Upper lobe of left lung (tissue), 6 donors: ENCODE data around the gene SP8. TPM values are rescaled to one million over a fixed set of nuclear protein-coding genes. Genes with fewer than 3 reads are reported as not detected.

ENCODE experiments used
- ATAC-seq, 2 donors: fragments of 200-7000 bp; cut with Tn5 transposase; one replicate each; pipeline ENCODE4 v1.9.1; 2022; ENCODE audit warnings: mild to moderate bottlenecking in 2 of 2, moderate library complexity in 2 of 2; ENCODE audit not compliant: low FRiP score in 2 of 2
- DNase-seq, 2 donors: peaks; one replicate each; pipeline ENCODE4 v3.0.0-alpha.2; 2019 to 2020
- H3K27ac ChIP-seq, 4 donors: fragments of 200-600 bp; sonication (generic); one replicate each; pipeline ENCODE4 v1.5.1; 2016 to 2019
- H3K27me3 ChIP-seq, 4 donors: fragments of 200-600 bp; sonication (generic); one replicate each; pipeline ENCODE4 v1.5.1; 2017 to 2019
- H3K36me3 ChIP-seq, 4 donors: fragments of 200-600 bp; sonication (generic); one replicate each; pipeline ENCODE4 v1.5.1; 2016 to 2019
- H3K4me1 ChIP-seq, 4 donors: fragments of 200-600 bp; sonication (generic); one replicate each; pipeline ENCODE4 v1.5.1; 2018 to 2019
- H3K4me3 ChIP-seq, 4 donors: fragments of 200-600 bp; sonication (generic); one replicate each; pipeline ENCODE4 v1.5.1; 2017 to 2019; ENCODE audit warnings: mild to moderate bottlenecking in 2 of 4, moderate library complexity in 1 of 4
- H3K9me3 ChIP-seq, 4 donors: fragments of 200-600 bp; sonication (generic); one replicate each; pipeline ENCODE4 v1.5.1; 2018 to 2019
- EP300 ChIP-seq, 4 donors: sonication (generic); formaldehyde crosslinking; IDR thresholded peaks; one replicate each; pipeline ENCODE4 v1.5.1; 2017; ENCODE audit warnings: antibody characterized with exemption in 4 of 4, control low read depth in 2 of 4
- POLR2A ChIP-seq, 4 donors: fragments of 450-650 bp; IDR thresholded peaks; one replicate each; pipeline ENCODE4 v1.5.1; 2016 to 2017; ENCODE audit warnings: antibody characterized with exemption in 4 of 4, mild to moderate bottlenecking in 2 of 4
- POLR2AphosphoS5 ChIP-seq, 2 donors: sonication (generic); formaldehyde crosslinking; IDR thresholded peaks; one replicate each; pipeline ENCODE4 v1.5.1; 2017; ENCODE audit warnings: antibody characterized with exemption in 2 of 2
- whole genome bisulfite sequencing, 2 donors: methylation state at CpG; one replicate each; pipeline ENCODE4 v1.1.5; 2017 to 2018; 5-methylcytosine and 5-hydroxymethylcytosine counted together
- total RNA-seq, 6 donors: library from RNA; depleted of rRNA in 4 of 6; stranded (reverse); fragments of >200 nt in 4 of 6; gene quantifications; one replicate each; pipeline versions ENCODE4 v1.1.0 to v1.2.1, GENCODE V29; 2016 to 2021
- TF ChIP-seq, protein P1 (sequence below), 6 experiments: fragments of 450-650 bp in 4 of 6; fragments of 200-600 bp in 2 of 6; sonication (generic) in 2 of 6; IDR thresholded peaks; one replicate each; pipeline ENCODE4 v1.5.1; 2016 to 2019; ENCODE audit warnings: antibody characterized with exemption in 6 of 6
- donor health status: DM: no; HTN: no; CAD: no; lungs with moderate emphysema.
- donor health status: DM: no; HTN: yes; CAD: no; lungs with severe emphysema.

Gene SP8
- total RNA-seq, 6 donors from 2014 or later: not detected

DNA sequence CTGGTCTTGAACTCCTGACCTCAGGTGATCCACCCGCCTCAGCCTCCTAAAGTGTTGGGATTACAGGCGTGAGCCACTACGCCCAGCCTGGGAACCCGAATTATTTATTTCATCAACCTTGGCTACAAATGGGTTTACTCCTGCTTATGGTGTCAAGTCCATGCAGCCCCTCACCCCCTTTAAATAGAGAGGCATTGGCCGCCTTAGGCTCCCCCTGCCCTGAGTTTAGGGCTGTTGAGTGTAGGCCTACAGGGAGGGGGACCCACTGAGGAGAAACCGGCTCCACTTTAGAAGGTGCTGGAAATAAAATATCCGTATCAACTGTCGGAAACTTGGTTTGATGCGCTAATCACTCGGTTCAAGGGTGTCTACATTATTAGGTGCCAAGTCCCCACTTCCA, 8.7 kb upstream of the SP8 start:
- H3K4me3 ChIP-seq: no peak overlapping the region
- peaks cover 0 to 8% (median 0%) of the 10 kb centered on the region in 4 donors for H3K9me3 ChIP-seq
- TF ChIP-seq POLR2AphosphoS5 (IDR thresholded peaks at IDR 0.05) (no peak), EP300 (IDR thresholded peaks at IDR 0.05) (no peak), POLR2A (IDR thresholded peaks at IDR 0.05) (no peak)
- TF ChIP-seq, protein P1, sequence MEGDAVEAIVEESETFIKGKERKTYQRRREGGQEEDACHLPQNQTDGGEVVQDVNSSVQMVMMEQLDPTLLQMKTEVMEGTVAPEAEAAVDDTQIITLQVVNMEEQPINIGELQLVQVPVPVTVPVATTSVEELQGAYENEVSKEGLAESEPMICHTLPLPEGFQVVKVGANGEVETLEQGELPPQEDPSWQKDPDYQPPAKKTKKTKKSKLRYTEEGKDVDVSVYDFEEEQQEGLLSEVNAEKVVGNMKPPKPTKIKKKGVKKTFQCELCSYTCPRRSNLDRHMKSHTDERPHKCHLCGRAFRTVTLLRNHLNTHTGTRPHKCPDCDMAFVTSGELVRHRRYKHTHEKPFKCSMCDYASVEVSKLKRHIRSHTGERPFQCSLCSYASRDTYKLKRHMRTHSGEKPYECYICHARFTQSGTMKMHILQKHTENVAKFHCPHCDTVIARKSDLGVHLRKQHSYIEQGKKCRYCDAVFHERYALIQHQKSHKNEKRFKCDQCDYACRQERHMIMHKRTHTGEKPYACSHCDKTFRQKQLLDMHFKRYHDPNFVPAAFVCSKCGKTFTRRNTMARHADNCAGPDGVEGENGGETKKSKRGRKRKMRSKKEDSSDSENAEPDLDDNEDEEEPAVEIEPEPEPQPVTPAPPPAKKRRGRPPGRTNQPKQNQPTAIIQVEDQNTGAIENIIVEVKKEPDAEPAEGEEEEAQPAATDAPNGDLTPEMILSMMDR (IDR thresholded peaks at IDR 0.05): no peak
- 12 to 28% methylated on average over 9 to 10 of the region's 10 CpGs for WGBS, 2 donors
- no peak overlapping the region for H3K27ac ChIP-seq
- peaks cover 15 to 28% (median 19%) of the 10 kb centered on the region in 4 donors for H3K4me1 ChIP-seq
- peaks cover 0 to 80% (median 46%) of the 10 kb centered on the region in 4 donors for H3K27me3 ChIP-seq
- DNase-seq (no peak), ATAC-seq (no peak)
- H3K36me3 ChIP-seq: no peaks in the 10 kb centered on the region

- DNase-seq: no peak
Measured at GRCh38 chr7:20794676-20795075, 8.0 kb upstream of the SP8 start.

GRCh38 chr7:20793694-20794394, 7.2 kb upstream of the SP8 start:
- TF ChIP-seq POLR2AphosphoS5 (IDR thresholded peaks at IDR 0.05) (no peak), POLR2A (IDR thresholded peaks at IDR 0.05) (no peak), EP300 (IDR thresholded peaks at IDR 0.05) (no peak)
- TF ChIP-seq, protein P1 (IDR thresholded peaks at IDR 0.05): no peak
- H3K4me3 ChIP-seq: no peak overlapping the region
- 8 to 12% methylated on average over 15 of the region's 15 CpGs for WGBS, 2 donors
- no peak for ATAC-seq
- no peak overlapping the region for H3K27ac ChIP-seq
- H3K9me3 ChIP-seq: peaks cover 0 to 8% (median 0%) of the 10 kb centered on the region in 4 donors
- H3K36me3 ChIP-seq: no peaks in the 10 kb centered on the region
- peaks cover 0 to 84% (median 49%) of the 10 kb centered on the region in 4 donors for H3K27me3 ChIP-seq
- H3K4me1 ChIP-seq: peaks cover 14 to 26% (median 17%) of the 10 kb centered on the region in 4 donors
- no peak for DNase-seq

More at GRCh38 chr7:20794676-20795075, 8.0 kb upstream of the SP8 start:
- peaks cover 0 to 83% (median 49%) of the 10 kb centered on the region in 4 donors for H3K27me3 ChIP-seq
- H3K4me1 ChIP-seq: peaks cover 15 to 28% (median 19%) of the 10 kb centered on the region in 4 donors
- no peak overlapping the region for H3K4me3 ChIP-seq
- H3K27ac ChIP-seq: no peak overlapping the region
- no peak for ATAC-seq
- H3K9me3 ChIP-seq: peaks cover 0 to 8% (median 0%) of the 10 kb centered on the region in 4 donors
- H3K36me3 ChIP-seq: no peaks in the 10 kb centered on the region
- WGBS, 2 donors: 10 to 11% methylated on average over 9 to 13 of the region's 13 CpGs
- TF ChIP-seq POLR2A (IDR thresholded peaks at IDR 0.05) (no peak), POLR2AphosphoS5 (IDR thresholded peaks at IDR 0.05) (no peak), EP300 (IDR thresholded peaks at IDR 0.05) (no peak)
- TF ChIP-seq, protein P1 (IDR thresholded peaks at IDR 0.05): no peak

DNA sequence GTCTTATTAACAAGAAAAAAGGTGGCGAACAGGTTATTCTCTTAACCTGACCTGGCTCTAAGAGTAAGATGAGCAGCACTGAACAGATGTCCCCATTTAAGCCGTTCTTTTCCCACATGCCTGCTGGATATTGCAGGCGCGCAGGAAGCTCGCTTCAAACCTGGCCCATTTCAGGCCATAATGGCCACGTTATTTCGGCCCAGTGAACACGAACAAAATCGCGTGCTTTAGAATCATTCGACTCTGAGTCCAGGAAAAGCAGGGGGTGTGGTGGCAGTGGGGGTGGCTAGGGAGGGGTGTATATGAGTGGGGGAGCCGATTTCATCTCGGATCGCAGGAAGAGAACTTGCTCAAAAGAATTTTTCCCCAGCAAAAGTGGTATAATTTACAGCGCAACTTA, 6.6 kb upstream of the SP8 start:
- 16% methylated on average over 15 of the region's 15 CpGs for WGBS, 2 donors
- Histone ChIP-seq H3K36me3 (no peaks in the 10 kb centered on the region), H3K27ac (no peak overlapping the region), H3K4me1 (peaks cover 10 to 20% (median 12%) of the 10 kb centered on the region in 4 donors), H3K27me3 (peaks cover 0 to 84% (median 45%) of the 10 kb centered on the region in 4 donors), H3K9me3 (peaks cover 0 to 8% (median 0%) of the 10 kb centered on the region in 4 donors), H3K4me3 (no peak overlapping the region)
- ATAC-seq (no peak), DNase-seq (no peak)
- TF ChIP-seq POLR2AphosphoS5 (IDR thresholded peaks at IDR 0.05): no peak
- no peak for TF ChIP-seq POLR2A (IDR thresholded peaks at IDR 0.05)
- no peak for TF ChIP-seq EP300 (IDR thresholded peaks at IDR 0.05)
- TF ChIP-seq, protein P1 (IDR thresholded peaks at IDR 0.05): no peak
